ENCODE data around the gene CETN3.
"Not testable (repeated sequence)": the region's sequence is repeated elsewhere in the genome, so short reads cannot be mapped to it uniquely, and the experiment has no call there.

CETN3 gene

GRCh38 chr5:90383903-90384302 lies 25.7 kb downstream of the CETN3 start:
- DNase-seq (ENCODE audit: low read depth, low spot score): no peak

- DNase-seq (ENCODE audit: low read depth, low spot score): no peak
Observed at GRCh38 chr5:90381213-90381929, 28.2 kb downstream of the CETN3 start.

GRCh38 chr5:90379652-90380051 lies 29.9 kb downstream of the CETN3 start:
- no peak for DNase-seq (ENCODE audit: low read depth, low spot score)

GRCh38 chr5:90378752-90379151 lies 30.8 kb downstream of the CETN3 start:
- DNase-seq (ENCODE audit: low read depth, low spot score): no peak

- DNase-seq (ENCODE audit: low read depth, low spot score): not testable (repeated sequence)
Observed at GRCh38 chr5:90371269-90371668, 38.3 kb downstream of the CETN3 start.

GRCh38 chr5:90368454-90369246 lies 40.9 kb downstream of the CETN3 start:
- DNase-seq (ENCODE audit: low read depth, low spot score): no peak

- no peak for DNase-seq (ENCODE audit: low read depth, low spot score)
Observed at GRCh38 chr5:90367879-90368278, 41.7 kb downstream of the CETN3 start.

GRCh38 chr5:90366948-90367347 lies 42.6 kb downstream of the CETN3 start:
- DNase-seq (ENCODE audit: low read depth, low spot score): no peak

GRCh38 chr5:90365328-90365727 lies 44.2 kb downstream of the CETN3 start:
- DNase-seq (ENCODE audit: low read depth, low spot score): no peak

- DNase-seq (ENCODE audit: low read depth, low spot score): no peak
Observed at GRCh38 chr5:90359073-90359920, 50.3 kb downstream of the CETN3 start.

GRCh38 chr5:90356622-90357021 lies 52.9 kb downstream of the CETN3 start:
- no peak for DNase-seq (ENCODE audit: low read depth, low spot score)

- DNase-seq (ENCODE audit: low read depth, low spot score): no peak
Observed at GRCh38 chr5:90356176-90356575, 53.4 kb downstream of the CETN3 start.

GRCh38 chr5:90355635-90356034 lies 53.9 kb downstream of the CETN3 start:
- DNase-seq (ENCODE audit: low read depth, low spot score): no peak

- no peak for DNase-seq (ENCODE audit: low read depth, low spot score)
Observed at GRCh38 chr5:90353254-90353653, 56.3 kb downstream of the CETN3 start.

- DNase-seq (ENCODE audit: low read depth, low spot score): no peak
Observed at GRCh38 chr5:90351101-90351500, 58.5 kb downstream of the CETN3 start.

- no peak for DNase-seq (ENCODE audit: low read depth, low spot score)
Observed at GRCh38 chr5:90347462-90347861, 62.1 kb downstream of the CETN3 start.

- DNase-seq (ENCODE audit: low read depth, low spot score): no peak
Observed at GRCh38 chr5:90345684-90346083, 63.9 kb downstream of the CETN3 start.

GRCh38 chr5:90344689-90345088 lies 64.9 kb downstream of the CETN3 start:
- no peak for DNase-seq (ENCODE audit: low read depth, low spot score)

GRCh38 chr5:90343731-90344130 lies 65.8 kb downstream of the CETN3 start:
- DNase-seq (ENCODE audit: low read depth, low spot score): not testable (repeated sequence)

GRCh38 chr5:90342576-90342975 lies 67.0 kb downstream of the CETN3 start:
- DNase-seq (ENCODE audit: low read depth, low spot score): no peak

Data from ELF-1 (cell line).